ENCODE results near the gene UBD.

UBD gene

DNA sequence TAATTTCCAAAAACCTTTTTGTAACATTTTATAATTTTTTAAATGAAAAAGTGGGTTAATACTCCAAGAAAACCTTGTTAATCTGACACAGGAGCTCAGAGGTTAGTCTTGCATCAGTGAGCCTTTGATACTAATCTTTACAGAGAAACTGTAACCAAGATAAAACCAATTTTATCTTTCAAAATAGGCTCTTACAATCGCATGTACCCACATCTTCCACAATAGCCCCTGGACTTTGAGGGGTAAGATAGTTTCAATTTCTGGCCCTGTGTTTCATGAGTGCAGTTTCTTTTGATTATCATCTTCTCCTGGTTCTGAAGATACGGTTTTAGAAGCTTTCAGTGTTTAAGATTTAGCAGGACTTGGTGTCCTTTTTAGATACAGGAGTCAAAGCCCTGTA, 37.3 kb downstream of the UBD start:
- no peaks in the 10 kb centered on the region for H3K27me3 ChIP-seq (ENCODE audit: low read length)
- H2AFZ ChIP-seq (ENCODE audit: low read depth, low read length, severe bottlenecking), result no peak overlapping the region
- H3F3A ChIP-seq (ENCODE audit: insufficient read depth), result no peaks in the 10 kb centered on the region
- no peaks in the 10 kb centered on the region for H3K9me2 ChIP-seq (replicated peaks; ENCODE audit: insufficient read depth, low read length)
- peaks cover 6% of the 10 kb centered on the region; the same call in 1 of the 2 replicates for H3K9me3 ChIP-seq (ENCODE audit: insufficient read depth, low read length)
- H3K36me3 ChIP-seq (ENCODE audit: low read length), result no peaks in the 10 kb centered on the region
- H3K4me2 ChIP-seq (ENCODE audit: low read depth, low read length, poor library complexity, severe bottlenecking), result no peak overlapping the region
- TF ChIP-seq, protein P1, sequence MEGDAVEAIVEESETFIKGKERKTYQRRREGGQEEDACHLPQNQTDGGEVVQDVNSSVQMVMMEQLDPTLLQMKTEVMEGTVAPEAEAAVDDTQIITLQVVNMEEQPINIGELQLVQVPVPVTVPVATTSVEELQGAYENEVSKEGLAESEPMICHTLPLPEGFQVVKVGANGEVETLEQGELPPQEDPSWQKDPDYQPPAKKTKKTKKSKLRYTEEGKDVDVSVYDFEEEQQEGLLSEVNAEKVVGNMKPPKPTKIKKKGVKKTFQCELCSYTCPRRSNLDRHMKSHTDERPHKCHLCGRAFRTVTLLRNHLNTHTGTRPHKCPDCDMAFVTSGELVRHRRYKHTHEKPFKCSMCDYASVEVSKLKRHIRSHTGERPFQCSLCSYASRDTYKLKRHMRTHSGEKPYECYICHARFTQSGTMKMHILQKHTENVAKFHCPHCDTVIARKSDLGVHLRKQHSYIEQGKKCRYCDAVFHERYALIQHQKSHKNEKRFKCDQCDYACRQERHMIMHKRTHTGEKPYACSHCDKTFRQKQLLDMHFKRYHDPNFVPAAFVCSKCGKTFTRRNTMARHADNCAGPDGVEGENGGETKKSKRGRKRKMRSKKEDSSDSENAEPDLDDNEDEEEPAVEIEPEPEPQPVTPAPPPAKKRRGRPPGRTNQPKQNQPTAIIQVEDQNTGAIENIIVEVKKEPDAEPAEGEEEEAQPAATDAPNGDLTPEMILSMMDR (IDR thresholded peaks at IDR 0.05; ENCODE audit: insufficient read depth, low read length, poor library complexity, severe bottlenecking), result no peak
- TF ChIP-seq EZH2phosphoT487 (conservative IDR thresholded peaks at IDR 0.05; ENCODE audit: low read length), result no peak
- no peak overlapping the region for H3K4me3 ChIP-seq (ENCODE audit: insufficient read depth, low read length, poor library complexity, severe bottlenecking)
- no peaks in the 10 kb centered on the region for H4K20me1 ChIP-seq (ENCODE audit: low read depth, low read length)
- no peak overlapping the region for H3K9ac ChIP-seq (ENCODE audit: low read length)
- H3K79me2 ChIP-seq (ENCODE audit: insufficient read depth, low read length), result no peaks in the 10 kb centered on the region
- H3K27ac ChIP-seq (ENCODE audit: low read depth, low read length), result no peak overlapping the region

DNA sequence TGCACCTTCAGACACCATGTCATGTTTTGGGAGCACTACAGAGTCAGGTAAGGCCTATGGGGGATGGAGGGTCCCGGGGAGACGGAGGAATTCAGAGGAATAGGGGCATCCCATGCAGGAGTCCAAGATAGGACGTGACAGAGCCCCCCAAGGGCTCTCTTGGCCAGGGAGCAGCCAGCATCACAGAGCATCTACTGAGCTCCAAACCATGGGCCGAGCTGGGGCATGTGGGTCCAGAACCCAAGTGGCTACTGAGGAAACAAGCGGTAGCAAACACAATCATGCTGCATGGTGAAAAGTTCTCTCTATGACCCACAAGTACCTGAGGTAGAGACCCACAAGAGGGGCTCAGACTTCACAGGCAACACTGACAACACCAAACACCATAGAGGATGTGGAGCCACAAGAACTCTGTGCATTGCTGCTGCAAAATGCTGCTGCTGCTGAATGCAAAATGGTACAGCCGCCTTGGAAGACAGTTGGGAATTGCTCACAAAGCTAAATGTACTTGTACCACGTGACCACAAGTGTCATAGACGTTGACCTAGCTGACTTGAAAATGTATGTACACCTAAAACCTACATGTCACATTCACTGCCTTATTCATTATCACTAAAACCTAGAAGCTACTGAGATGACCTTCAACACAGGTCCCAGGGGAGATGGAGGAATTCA, 38.4 kb downstream of the UBD start:
- Histone ChIP-seq H3K4me2 (ENCODE audit: low read depth, low read length, poor library complexity, severe bottlenecking) (no peak overlapping the region), H2AFZ (ENCODE audit: low read depth, low read length, severe bottlenecking) (no peak overlapping the region), H3F3A (ENCODE audit: insufficient read depth) (no peaks in the 10 kb centered on the region), H3K36me3 (ENCODE audit: low read length) (no peaks in the 10 kb centered on the region), H3K9me3 (ENCODE audit: insufficient read depth, low read length) (peaks cover 6% of the 10 kb centered on the region; the same call in 1 of the 2 replicates), H3K4me3 (ENCODE audit: insufficient read depth, low read length, poor library complexity, severe bottlenecking) (no peak overlapping the region), H3K79me2 (ENCODE audit: insufficient read depth, low read length) (no peaks in the 10 kb centered on the region), H3K9me2 (replicated peaks; ENCODE audit: insufficient read depth, low read length) (no peaks in the 10 kb centered on the region), H4K20me1 (ENCODE audit: low read depth, low read length) (no peaks in the 10 kb centered on the region), H3K9ac (ENCODE audit: low read length) (no peak overlapping the region), H3K27me3 (ENCODE audit: low read length) (no peaks in the 10 kb centered on the region), H3K27ac (ENCODE audit: low read depth, low read length) (no peak overlapping the region)
- no peak for TF ChIP-seq EZH2phosphoT487 (conservative IDR thresholded peaks at IDR 0.05; ENCODE audit: low read length)
- TF ChIP-seq, protein P1 (IDR thresholded peaks at IDR 0.05; ENCODE audit: insufficient read depth, low read length, poor library complexity, severe bottlenecking), result no peak

DNA sequence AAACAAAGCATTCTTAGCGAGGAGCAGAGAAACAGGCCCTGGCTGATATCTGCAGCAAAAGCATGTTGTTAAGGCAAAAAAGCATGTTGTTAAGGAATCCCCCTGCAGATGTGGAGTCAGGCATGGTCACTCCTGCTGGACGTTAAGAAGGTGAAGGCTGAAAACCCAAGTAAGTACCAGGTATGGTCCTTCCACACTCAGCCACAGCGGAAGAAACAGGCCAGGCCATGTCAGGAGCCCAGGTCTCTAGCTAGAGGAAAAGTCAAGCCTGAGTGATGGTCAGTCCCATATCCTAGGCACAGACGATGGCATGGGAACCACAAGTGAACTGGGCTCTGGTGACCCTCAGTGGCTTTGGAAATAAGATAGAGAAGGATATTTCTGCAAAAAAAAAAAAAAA, 39.3 kb downstream of the UBD start:
- Histone ChIP-seq H3K4me2 (ENCODE audit: low read depth, low read length, poor library complexity, severe bottlenecking) (no peak overlapping the region), H3K36me3 (ENCODE audit: low read length) (no peaks in the 10 kb centered on the region), H3K9me2 (replicated peaks; ENCODE audit: insufficient read depth, low read length) (no peaks in the 10 kb centered on the region), H2AFZ (ENCODE audit: low read depth, low read length, severe bottlenecking) (no peak overlapping the region), H3K9me3 (ENCODE audit: insufficient read depth, low read length) (peaks cover 6% of the 10 kb centered on the region; the same call in 1 of the 2 replicates), H3K9ac (ENCODE audit: low read length) (no peak overlapping the region), H4K20me1 (ENCODE audit: low read depth, low read length) (no peaks in the 10 kb centered on the region), H3K27me3 (ENCODE audit: low read length) (no peaks in the 10 kb centered on the region), H3F3A (ENCODE audit: insufficient read depth) (no peaks in the 10 kb centered on the region), H3K27ac (ENCODE audit: low read depth, low read length) (no peak overlapping the region), H3K79me2 (ENCODE audit: insufficient read depth, low read length) (no peaks in the 10 kb centered on the region), H3K4me3 (ENCODE audit: insufficient read depth, low read length, poor library complexity, severe bottlenecking) (no peak overlapping the region)
- no peak for TF ChIP-seq EZH2phosphoT487 (conservative IDR thresholded peaks at IDR 0.05; ENCODE audit: low read length)
- TF ChIP-seq, protein P1 (IDR thresholded peaks at IDR 0.05; ENCODE audit: insufficient read depth, low read length, poor library complexity, severe bottlenecking), result no peak
